ENCODE measurements around the gene WDR19.

- TF ChIP-seq CTCF (IDR thresholded peaks at IDR 0.05; ENCODE audit: extremely low read depth in 1 of 2, insufficient read depth in 1 of 2, low read depth in 1 of 2, low read length in 2 of 2) (no peak), POLR2A (IDR thresholded peaks at IDR 0.05; ENCODE audit: low read depth, low read length) (no peak), EZH2 (IDR thresholded peaks at IDR 0.05; ENCODE audit: borderline replicate concordance, low read depth, low read length, severe bottlenecking) (no peak), JUN (IDR thresholded peaks at IDR 0.05; ENCODE audit: borderline replicate concordance, insufficient read depth, insufficient read length, low read depth) (no peak), POLR2AphosphoS5 (IDR thresholded peaks at IDR 0.05; ENCODE audit: insufficient read depth, low read depth, low read length) (no peak), MAX (IDR thresholded peaks at IDR 0.05; ENCODE audit: insufficient read depth, insufficient read length) (no peak), MYC (IDR thresholded peaks at IDR 0.05; ENCODE audit: low read depth, low read length) (no peak)
Measured at GRCh38 chr4:39287223-39287622, 104.9 kb downstream of the WDR19 start.

Measured in endothelial cell of umbilical vein (primary cell).